H1 (cell line): Measurements from ENCODE around the gene KIAA1328. TPM values are rescaled to one million over a fixed set of nuclear protein-coding genes. Genes with fewer than 3 reads are reported as not detected.

Source experiments
- CTCF ChIA-PET: fragments of 300-600 bp; sonication (Branson Sonifier 250); formaldehyde crosslinking; loops from one replicate; lab custom pipeline; 2021; ENCODE audit not compliant: partially characterized antibody; lab: Charles Lee
- POLR2A ChIA-PET: fragments of 300-600 bp; sonication (Branson Sonifier 250); formaldehyde crosslinking; loops from one replicate; lab custom pipeline; 2021; ENCODE audit warnings: inconsistent platforms; ENCODE audit not compliant: partially characterized antibody; lab: Charles Lee
- DNase-seq, 2 experiments: peaks; one replicate each; pipeline versions ENCODE4 v3.0.0 to v3.0.0-alpha.2; 2010 to 2022; ENCODE audit warnings: low spot score in 2 of 2, low read depth in 1 of 2, mixed read lengths in 1 of 2
- FAIRE-seq: peaks from 2 replicates; lab custom pipeline; 2011; peaks lifted over from hg19 to GRCh38; lab: Jason Lieb, UNC
- H2AFZ ChIP-seq: 2 replicates; pipeline ENCODE4 v1.8.1; 2012; ENCODE audit warnings: low read length, inconsistent platforms
- H2AK5ac ChIP-seq: 2 replicates; pipeline ENCODE4 v1.6.1; 2013; ENCODE audit warnings: low read depth, low read length
- H2BK120ac ChIP-seq: replicated peaks from 2 replicates; pipeline ENCODE3; 2013; ENCODE audit warnings: low read depth, low read length, inconsistent platforms
- H2BK12ac ChIP-seq: 2 replicates; pipeline ENCODE4 v1.6.1; 2013; ENCODE audit warnings: low read depth, low read length
- H2BK15ac ChIP-seq: 2 replicates; pipeline ENCODE4 v1.6.1; 2013; ENCODE audit warnings: low read length
- H2BK20ac ChIP-seq: 2 replicates; pipeline ENCODE4 v1.6.1; 2013; ENCODE audit warnings: low read length
- H2BK5ac ChIP-seq: 2 replicates; pipeline ENCODE4 v1.6.1; 2013; ENCODE audit warnings: low read depth, low read length
- H3K14ac ChIP-seq: 2 replicates; pipeline ENCODE4 v1.6.1; 2013; ENCODE audit warnings: inconsistent platforms; ENCODE audit not compliant: insufficient read length
- H3K18ac ChIP-seq: 2 replicates; pipeline ENCODE4 v1.6.1; 2013; ENCODE audit warnings: low read length; ENCODE audit errors: extremely low read depth
- H3K23ac ChIP-seq: 2 replicates; pipeline ENCODE4 v1.6.1; 2013; ENCODE audit warnings: inconsistent platforms; ENCODE audit not compliant: insufficient read length
- H3K23me2 ChIP-seq: 2 replicates; pipeline ENCODE4 v1.6.1; 2013; ENCODE audit warnings: low read depth, low read length
- H3K27ac ChIP-seq: 2 replicates; pipeline ENCODE4 v1.6.1; 2011; ENCODE audit warnings: low read depth, low read length, inconsistent platforms
- H3K27me3 ChIP-seq, 4 experiments: replicated peaks in 1 of 4; 1 replicate in 1 of 4; 2 replicates in 3 of 4; pipeline versions ENCODE4 v1.6.1 to v1.8.1; 2011 to 2013; ENCODE audit warnings: low read length in 3 of 4, mild to moderate bottlenecking in 3 of 4, inconsistent platforms in 2 of 4, mixed read lengths in 2 of 4, moderate library complexity in 1 of 4; ENCODE audit not compliant: control insufficient read depth in 3 of 4, insufficient read depth in 3 of 4; ENCODE audit errors: extremely low read depth in 1 of 4
- H3K36me3 ChIP-seq, 4 experiments: 2 replicates each; pipeline versions ENCODE4 v1.6.1 to v1.8.1; 2011 to 2013; ENCODE audit warnings: mild to moderate bottlenecking in 4 of 4, low read length in 3 of 4, moderate library complexity in 2 of 4, control low read depth in 1 of 4, inconsistent platforms in 1 of 4; ENCODE audit not compliant: insufficient read depth in 4 of 4, control insufficient read depth in 2 of 4
- H3K4ac ChIP-seq: replicated peaks from 2 replicates; pipeline ENCODE3; 2013; ENCODE audit warnings: low read length, low read depth, mixed read lengths, inconsistent platforms; ENCODE audit not compliant: insufficient read length
- H3K4me1 ChIP-seq, 4 experiments: replicated peaks in 1 of 4; 1 replicate in 1 of 4; 2 replicates in 3 of 4; pipeline versions ENCODE4 v1.6.1 to v1.8.1; 2011 to 2013; ENCODE audit warnings: low read length in 3 of 4, inconsistent platforms in 2 of 4, mixed read lengths in 1 of 4; ENCODE audit not compliant: insufficient read depth in 4 of 4, control insufficient read depth in 3 of 4
- H3K4me2 ChIP-seq, 2 experiments: 2 replicates each; pipeline versions ENCODE4 v1.6.1 to v1.8.1; 2011 to 2013; ENCODE audit warnings: low read depth in 2 of 2, low read length in 2 of 2, control low read depth in 1 of 2, inconsistent platforms in 1 of 2, mild to moderate bottlenecking in 1 of 2; ENCODE audit not compliant: insufficient read depth in 1 of 2
- H3K4me3 ChIP-seq, 4 experiments: fragments of 200-600, 300-600 bp in 1 of 4; sonication (generic), shearing (Covaris generic), sonication (Bioruptor Twin) in 1 of 4; 2 replicates each; pipeline versions ENCODE4 v1.5.1 to v1.8.1; 2011 to 2016; ENCODE audit warnings: low read length in 4 of 4, low read depth in 3 of 4, control low read depth in 2 of 4, inconsistent platforms in 2 of 4, mild to moderate bottlenecking in 2 of 4, mixed read lengths in 1 of 4, moderate library complexity in 1 of 4; ENCODE audit not compliant: insufficient read depth in 2 of 4; ENCODE audit errors: extremely low read depth in 1 of 4
- H3K56ac ChIP-seq: replicated peaks from 2 replicates; pipeline ENCODE3; 2013; ENCODE audit warnings: low read depth, mild to moderate bottlenecking, mixed read lengths, low read length, inconsistent platforms; ENCODE audit not compliant: insufficient read length
- H3K79me1 ChIP-seq: 2 replicates; pipeline ENCODE4 v1.6.1; 2013; ENCODE audit warnings: low read depth, low read length, control low read depth
- H3K79me2 ChIP-seq, 2 experiments: 2 replicates each; pipeline versions ENCODE4 v1.6.1 to v1.8.1; 2012 to 2013; ENCODE audit warnings: low read length in 2 of 2, mild to moderate bottlenecking in 2 of 2, inconsistent platforms in 1 of 2; ENCODE audit not compliant: insufficient read depth in 2 of 2, control insufficient read depth in 1 of 2
- H3K9ac ChIP-seq, 4 experiments: replicated peaks in 1 of 4; 1 replicate in 1 of 4; 2 replicates in 3 of 4; pipeline versions ENCODE4 v1.6.1 to v1.8.1; 2011 to 2013; ENCODE audit warnings: low read depth in 3 of 4, low read length in 3 of 4, control low read depth in 2 of 4, mild to moderate bottlenecking in 2 of 4, moderate library complexity in 2 of 4, inconsistent platforms in 1 of 4; ENCODE audit errors: extremely low read depth in 1 of 4
- H3K9me3 ChIP-seq, 2 experiments: 2 replicates each; pipeline versions ENCODE4 v1.6.1 to v1.8.1; 2012 to 2013; ENCODE audit warnings: mild to moderate bottlenecking in 2 of 2, moderate library complexity in 2 of 2, control low read depth in 1 of 2, inconsistent platforms in 1 of 2, low read depth in 1 of 2, low read length in 1 of 2, mixed read lengths in 1 of 2; ENCODE audit not compliant: insufficient read depth in 2 of 2
- H4K20me1 ChIP-seq, 2 experiments: replicated peaks in 1 of 2; 2 replicates each; pipeline versions ENCODE3 to v1.8.1; 2011 to 2013; ENCODE audit warnings: inconsistent platforms in 2 of 2, low read length in 2 of 2, mild to moderate bottlenecking in 1 of 2; ENCODE audit not compliant: insufficient read depth in 2 of 2, control insufficient read depth in 1 of 2
- H4K5ac ChIP-seq: 2 replicates; pipeline ENCODE4 v1.6.1; 2013; ENCODE audit warnings: low read length, low read depth, mixed read lengths, inconsistent platforms; ENCODE audit not compliant: insufficient read length
- H4K8ac ChIP-seq: 2 replicates; pipeline ENCODE4 v1.8.0; 2013; ENCODE audit warnings: mild to moderate bottlenecking, moderate library complexity, low read length, inconsistent platforms; ENCODE audit not compliant: insufficient read depth; ENCODE audit errors: extremely low read depth
- H4K91ac ChIP-seq: replicated peaks from 2 replicates; pipeline ENCODE3; 2013; ENCODE audit warnings: low read length, mixed read lengths, inconsistent platforms; ENCODE audit not compliant: insufficient read length
- BRCA1 ChIP-seq: IDR thresholded peaks from 2 replicates; pipeline ENCODE4 v1.6.1; 2012; ENCODE audit warnings: low read depth, low read length, improper control_type of control experiment
- CTCF ChIP-seq, 3 experiments: IDR thresholded peaks; 1 replicate in 2 of 3; 2 replicates in 1 of 3; pipeline versions ENCODE4 v1.5.1 to v1.6.1; 2011; ENCODE audit warnings: low read length in 3 of 3, mild to moderate bottlenecking in 3 of 3, inconsistent platforms in 2 of 3, low read depth in 1 of 3, moderate library complexity in 1 of 3; ENCODE audit not compliant: insufficient read depth in 1 of 3; ENCODE audit errors: control extremely low read depth in 1 of 3
- FOSL1 ChIP-seq: IDR thresholded peaks from 2 replicates; pipeline ENCODE4 v1.6.1; 2011; ENCODE audit warnings: mild to moderate bottlenecking, low read depth, low read length, moderate library complexity; ENCODE audit not compliant: insufficient read depth
- GABPA ChIP-seq: IDR thresholded peaks from 2 replicates; pipeline ENCODE4 v1.6.1; 2011; ENCODE audit warnings: mild to moderate bottlenecking, low read length, moderate library complexity, borderline replicate concordance; ENCODE audit not compliant: insufficient read depth
- JUN ChIP-seq: IDR thresholded peaks from 2 replicates; pipeline ENCODE4 v1.6.1; 2011; ENCODE audit warnings: low read depth, mild to moderate bottlenecking, improper control_type of control experiment, low read length
- KDM4A ChIP-seq: IDR thresholded peaks from one replicate; pipeline ENCODE4 v1.7.1; 2012; ENCODE audit warnings: low read depth, mild to moderate bottlenecking, moderate library complexity, low read length, inconsistent platforms; ENCODE audit not compliant: severe bottlenecking
- KDM5A ChIP-seq: fragments of 200-600 bp; IDR thresholded peaks from 2 replicates; pipeline ENCODE4 v1.7.1; 2012; ENCODE audit warnings: mild to moderate bottlenecking, low read length, inconsistent platforms, mixed read lengths
- RBBP5 ChIP-seq: IDR thresholded peaks from 2 replicates; pipeline ENCODE4 v1.7.1; 2012; ENCODE audit warnings: low read depth, mild to moderate bottlenecking, inconsistent platforms, low read length, moderate library complexity, borderline replicate concordance
- RFX5 ChIP-seq: IDR thresholded peaks from 2 replicates; pipeline ENCODE4 v1.6.1; 2011; ENCODE audit warnings: low read depth, low read length, improper control_type of control experiment, borderline replicate concordance
- SIN3A ChIP-seq, 2 experiments: IDR thresholded peaks in 1 of 2; conservative IDR thresholded peaks in 1 of 2; 2 replicates each; pipeline ENCODE4 v1.6.1; 2011 to 2012; ENCODE audit warnings: low read length in 2 of 2, improper control_type of control experiment in 1 of 2, low read depth in 1 of 2, mild to moderate bottlenecking in 1 of 2
- TBP ChIP-seq: IDR thresholded peaks from 2 replicates; pipeline ENCODE4 v1.6.1; 2011; ENCODE audit warnings: low read depth, low read length, improper control_type of control experiment
- TEAD4 ChIP-seq: IDR thresholded peaks from 2 replicates; pipeline ENCODE4 v1.6.1; 2012; ENCODE audit warnings: low read depth, low read length, inconsistent platforms, mixed read lengths
- WGBS, 2 experiments: shearing (Covaris generic) in 1 of 2; methylation state at CpG; one replicate each; pipeline versions ENCODE4 v1.1.6 to v1.1.7; 2013 to 2015; ENCODE audit warnings: low lambda C conversion rate in 2 of 2, mixed read lengths in 2 of 2, inconsistent platforms in 1 of 2, low coverage in 1 of 2, missing lambda C conversion rate in 1 of 2; ENCODE audit not compliant: insufficient replicate concordance in 2 of 2, insufficient coverage in 1 of 2, insufficient read length in 1 of 2; ENCODE audit errors: extremely low coverage in 1 of 2, missing lambda C conversion rate in 1 of 2; 5-methylcytosine and 5-hydroxymethylcytosine counted together
- polyA plus RNA-seq, 7 experiments: library from polyadenylated mRNA; depleted of rRNA in 3 of 7; stranded (reverse) in 5 of 7; unstranded in 2 of 7; fragments of >200 nt in 5 of 7; fragments of 200-250 nt in 2 of 7; gene quantifications; 1 replicate in 5 of 7; 2 replicates in 1 of 7; 4 replicates in 1 of 7; pipeline versions ENCODE4 v1.2.1 to v1.2.3, GENCODE V29; 2011 to 2013; ENCODE audit warnings: missing spikeins in 2 of 7, mixed read lengths in 2 of 7
- total RNA-seq: library from RNA; stranded (reverse); fragmentation: NEBNext Ultra II Directional; extraction: Animal tissue kit (Norgen Biotek cat#: 25700); gene quantifications from 2 replicates; pipeline ENCODE4 v1.2.1, GENCODE V29; 2021

The KIAA1328 gene
- total and polyA plus RNA-seq, 2 of the 8 experiments (the other 6 are each of a cell fraction or from before 2014, with no cell fraction given), result 2.6 to 5.7 TPM

- H3K27me3 ChIP-seq, result no peaks in the 10 kb centered on the region
- no peaks in the 10 kb centered on the region for H3K36me3 ChIP-seq
- H3K79me1 ChIP-seq, result no peaks in the 10 kb centered on the region
- H2BK12ac ChIP-seq, result no peak overlapping the region
- no peak overlapping the region for H2BK120ac ChIP-seq
- no peak overlapping the region for H3K56ac ChIP-seq
- ChIA-PET CTCF (interaction anchor here (1.0 kb wide), 1 partner anchor 16 kb away, joined by 3 read pairs; no protein-coding TSS in a partner anchor), POLR2A (interaction anchor here (1.2 kb wide), 1 partner anchor 10 kb away, joined by 3 read pairs; no protein-coding TSS in a partner anchor)
- no peaks in the 10 kb centered on the region for H4K20me1 ChIP-seq
- no peak overlapping the region for H3K23ac ChIP-seq
- no peak overlapping the region for H3K4me2 ChIP-seq
- no peak overlapping the region for H3K18ac ChIP-seq
- no peak for DNase-seq
- no peak overlapping the region for H3K4me3 ChIP-seq
- no peak overlapping the region for H2BK5ac ChIP-seq
- H3K4ac ChIP-seq, result no peak overlapping the region
- H4K5ac ChIP-seq, result no peak overlapping the region
- H2AK5ac ChIP-seq, result no peak overlapping the region
- no peak overlapping the region for H2AFZ ChIP-seq
- no peaks in the 10 kb centered on the region for H3K9me3 ChIP-seq
- no peak for FAIRE-seq
- H4K91ac ChIP-seq, result no peak overlapping the region
- H3K4me1 ChIP-seq, result no peaks in the 10 kb centered on the region
- H4K8ac ChIP-seq, result no peak overlapping the region
- 86% methylated on average over 1 of the region's 1 CpG; no CpG with 5 or more reads in 1 of the 2 experiments for WGBS, 2 experiments
- H3K9ac ChIP-seq, result no peak overlapping the region
- no peak overlapping the region for H3K27ac ChIP-seq
- H2BK15ac ChIP-seq, result no peak overlapping the region
- no peaks in the 10 kb centered on the region for H3K23me2 ChIP-seq
- no peak overlapping the region for H2BK20ac ChIP-seq
- no peak overlapping the region for H3K14ac ChIP-seq
- H3K79me2 ChIP-seq, result no peaks in the 10 kb centered on the region
- no peak for TF ChIP-seq BRCA1
- TF ChIP-seq RFX5, result no peak
- TF ChIP-seq RBBP5, result no peak
- no peak for TF ChIP-seq KDM4A
- TF ChIP-seq JUN, result no peak
- TF ChIP-seq TEAD4, result no peak
- TF ChIP-seq GABPA, result no peak
- no peak for TF ChIP-seq SIN3A (conservative IDR thresholded peaks at IDR 0.05 in 1 of 2, IDR thresholded peaks at IDR 0.05 in 1 of 2; ENCODE audit: low read depth in 1 of 2, low read length in 2 of 2)
- TF ChIP-seq CTCF (IDR thresholded peaks at IDR 0.05; ENCODE audit: control extremely low read depth in 1 of 3, insufficient read depth in 1 of 3, low read depth in 1 of 3, low read length in 3 of 3), result no peak
- TF ChIP-seq KDM5A, result no peak
- no peak for TF ChIP-seq TBP
- no peak for TF ChIP-seq FOSL1
These were observed 236.3 kb downstream of the KIAA1328 start for GRCh38 chr18:37065254-37065653.
